ENCODE results near the gene PIWIL1.

- TF ChIP-seq CTCF (IDR thresholded peaks at IDR 0.05) (no peak), POLR2A (IDR thresholded peaks at IDR 0.05) (no peak)
Measured at GRCh38 chr12:130345292-130345691, 7.6 kb downstream of the PIWIL1 start.

Data from heart left ventricle (tissue), 13 donors.